ENCODE results near the gene HMGA1.
"Not testable (repeated sequence)": the region's sequence is repeated elsewhere in the genome, so short reads cannot be mapped to it uniquely, and the experiment has no call there.

The HMGA1 gene

DNA sequence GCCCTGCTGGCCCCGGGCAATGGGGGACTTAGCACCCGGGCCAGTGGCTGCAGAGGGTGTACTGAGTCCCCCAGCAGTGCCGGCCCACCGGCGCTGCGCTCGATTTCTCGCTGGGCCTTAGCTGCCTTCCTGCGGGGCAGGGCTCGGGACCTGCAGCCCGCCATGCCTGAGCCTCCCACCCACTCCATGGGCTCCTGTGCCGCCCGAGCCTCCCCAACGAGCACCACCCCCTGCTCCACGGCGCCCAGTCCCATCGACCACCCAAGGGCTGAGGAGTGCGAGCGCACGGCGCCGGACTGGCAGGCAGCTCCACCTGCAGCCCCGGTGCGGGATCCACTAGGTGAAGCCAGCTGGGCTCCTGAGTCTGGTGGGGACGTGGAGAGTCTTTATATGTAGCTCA, 32.5 kb downstream of the HMGA1 start:
- DNase-seq = not testable (repeated sequence)

DNA sequence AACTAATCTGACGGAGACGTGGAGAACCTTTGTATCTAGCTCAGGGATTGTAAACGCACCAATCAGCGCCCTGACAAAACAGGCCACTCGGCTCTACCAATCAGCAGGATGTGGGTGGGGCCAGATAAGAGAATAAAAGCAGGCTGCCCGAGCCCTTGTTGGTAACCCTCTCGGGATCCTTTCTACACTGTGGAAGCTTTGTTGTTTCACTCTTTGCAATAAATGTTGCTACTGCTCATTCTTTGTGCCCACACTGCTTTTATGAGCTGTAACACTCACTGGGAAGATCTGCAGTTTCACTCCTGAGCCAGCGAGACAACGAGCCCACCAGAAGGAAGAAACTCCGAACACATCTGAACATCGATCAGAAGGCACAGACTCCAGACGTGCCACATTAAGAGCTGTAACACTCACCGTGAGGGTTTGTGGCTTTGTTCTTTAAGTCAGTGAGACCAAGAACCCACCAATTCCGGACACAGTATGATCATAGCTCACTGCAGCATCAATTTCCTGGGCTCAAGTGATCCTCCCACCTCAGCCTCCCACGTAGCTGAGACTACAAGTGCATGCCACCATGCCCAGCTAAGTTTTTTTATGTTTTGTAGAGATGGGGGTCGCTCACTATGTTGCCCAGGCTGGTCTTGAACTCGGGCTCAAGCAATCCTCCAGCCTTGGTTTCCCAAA, 33.1 kb downstream of the HMGA1 start:
- DNase-seq = not testable (repeated sequence)

DNA sequence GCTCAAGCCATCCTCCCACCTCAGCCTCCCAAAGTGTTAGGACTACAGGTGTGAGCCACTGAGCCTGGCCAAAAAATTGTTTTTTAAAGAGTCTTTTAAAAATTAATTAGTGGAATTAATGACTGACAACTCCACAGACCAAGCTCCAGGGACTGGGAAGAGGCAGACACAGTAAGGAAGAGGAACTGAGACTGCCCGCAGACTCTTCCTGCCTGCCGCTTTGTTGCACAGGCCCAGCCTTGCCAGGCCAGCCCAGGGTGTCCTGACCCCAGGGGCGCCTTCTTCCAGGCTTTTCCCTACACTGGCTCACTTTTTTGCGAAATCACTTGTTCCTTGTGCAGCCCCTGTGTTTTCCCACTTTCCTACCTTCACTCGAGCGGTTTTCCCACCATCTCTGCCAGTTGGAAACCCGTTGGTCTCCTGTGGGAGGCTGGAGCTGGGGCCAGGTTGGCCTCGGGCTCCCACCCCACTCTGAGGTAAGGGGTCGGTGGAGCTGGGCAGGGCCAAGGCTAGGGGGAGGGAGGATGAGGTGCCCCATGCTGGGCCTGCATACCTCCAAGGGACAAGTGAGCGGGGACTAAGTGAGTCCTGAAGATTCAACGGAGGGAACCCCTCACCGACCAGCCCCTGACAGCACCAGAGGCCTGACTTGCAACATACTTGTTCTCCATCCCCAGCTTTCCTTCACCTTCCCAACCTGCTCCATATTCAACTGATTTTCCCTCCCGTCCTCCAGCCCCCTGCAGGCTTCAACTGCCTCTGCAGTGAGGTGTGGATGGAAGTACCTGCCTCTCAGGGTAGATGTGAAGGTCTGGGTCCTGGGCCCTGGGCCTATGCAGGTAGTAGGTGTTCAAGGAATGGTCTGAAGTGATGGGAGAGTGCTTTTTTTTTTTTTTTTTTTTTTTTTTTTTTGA, 35.6 kb downstream of the HMGA1 start:
- no peak for DNase-seq

DNA sequence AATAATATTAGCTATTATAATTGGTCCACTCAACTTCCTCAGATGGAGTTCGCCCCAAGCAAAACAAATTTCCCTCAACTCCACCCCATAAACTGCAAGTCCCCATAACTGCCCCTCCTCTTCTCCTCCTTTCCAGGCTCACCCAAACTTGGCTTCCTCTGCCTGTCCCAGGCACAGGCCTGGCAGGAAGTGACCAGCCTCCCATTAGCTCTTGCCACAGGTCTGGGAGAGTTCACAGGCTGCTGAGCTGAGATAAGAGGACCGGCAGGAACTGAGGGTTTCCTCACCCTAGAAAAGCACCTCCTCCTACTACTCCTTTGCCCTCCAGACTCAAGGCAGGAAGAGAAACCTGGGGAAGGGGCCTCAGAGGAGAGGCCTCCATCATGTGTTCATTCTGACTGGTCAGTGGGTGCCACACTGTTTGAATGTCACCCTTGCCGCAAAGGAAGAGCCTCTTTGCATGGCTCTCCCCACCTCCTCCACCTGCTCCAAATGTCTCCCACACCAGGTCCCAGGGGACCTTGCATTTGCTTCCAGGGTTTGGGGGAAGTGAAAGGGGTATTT, 36.7 kb downstream of the HMGA1 start:
- no peak for DNase-seq

DNA sequence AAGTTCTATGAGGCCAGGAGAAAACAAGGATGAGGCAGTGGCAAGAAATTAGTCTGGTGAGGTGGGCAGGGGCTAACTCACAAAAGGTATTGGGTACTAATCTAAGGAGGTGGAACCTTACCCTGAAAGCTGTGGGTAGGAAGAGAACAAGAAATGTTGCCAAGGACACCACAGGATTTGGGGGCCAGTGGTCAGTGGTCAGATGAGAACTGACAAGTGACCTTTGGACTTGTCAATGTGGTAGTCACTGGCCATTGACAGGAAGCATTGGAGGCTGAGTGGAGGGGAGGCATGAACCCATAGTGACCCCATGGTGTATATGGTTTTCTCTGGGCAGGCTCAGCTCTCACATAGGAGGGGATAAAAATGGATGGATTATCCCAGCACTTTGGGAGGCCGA, 37.5 kb downstream of the HMGA1 start:
- no peak for DNase-seq

DNA sequence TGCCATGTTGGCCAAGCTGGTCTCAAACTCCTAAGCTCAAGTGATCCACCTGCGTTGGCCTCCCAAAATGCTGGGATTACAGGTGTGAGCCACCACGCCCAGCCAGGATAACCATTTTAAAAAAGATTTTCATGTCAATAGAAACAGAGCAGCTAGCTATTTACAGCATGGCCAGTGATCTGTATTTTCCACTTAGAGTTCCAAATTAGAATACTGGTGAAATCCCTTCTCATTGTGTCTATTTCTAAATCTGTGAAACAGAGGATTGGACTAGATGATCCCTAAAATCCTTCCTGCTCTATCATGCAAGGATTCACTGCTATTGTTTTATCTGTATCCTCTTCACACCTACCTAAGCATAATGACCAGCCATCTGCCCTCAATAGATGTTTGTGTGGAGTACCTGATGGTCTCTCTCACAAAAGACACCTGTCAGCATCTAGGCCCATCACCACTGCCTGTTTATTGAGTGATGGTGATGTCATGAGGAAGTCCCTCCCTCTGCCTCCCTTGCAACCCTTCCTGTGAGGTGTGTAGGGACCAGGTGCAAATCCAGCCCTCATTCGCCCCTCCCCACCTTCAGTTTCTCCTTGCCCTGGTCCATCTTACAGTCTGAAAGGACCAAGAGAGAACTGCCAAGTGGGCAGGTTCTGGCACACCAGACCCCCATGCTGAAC, 38.6 kb downstream of the HMGA1 start:
- peak; percentile 63 for DNase-seq

DNA sequence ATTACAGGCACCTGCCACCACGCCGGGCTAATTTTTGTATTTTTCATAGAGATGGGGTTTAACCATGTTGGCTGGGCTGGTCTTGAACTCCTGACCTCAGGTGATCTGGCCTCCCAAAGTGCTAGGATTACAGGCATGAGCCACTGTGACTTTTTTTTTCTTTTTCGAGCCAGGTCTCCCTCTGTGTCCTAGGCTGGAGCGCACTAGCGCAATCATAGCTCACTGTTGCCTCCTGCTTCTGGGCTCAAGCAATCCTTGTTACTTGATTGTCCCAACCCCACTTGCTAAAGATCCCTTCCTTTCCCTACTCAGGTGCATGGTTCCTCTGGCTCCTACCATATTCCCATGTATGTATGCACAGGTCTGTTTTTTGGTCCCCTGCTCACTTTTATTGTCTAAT, 39.5 kb downstream of the HMGA1 start:
- DNase-seq = no peak

DNA sequence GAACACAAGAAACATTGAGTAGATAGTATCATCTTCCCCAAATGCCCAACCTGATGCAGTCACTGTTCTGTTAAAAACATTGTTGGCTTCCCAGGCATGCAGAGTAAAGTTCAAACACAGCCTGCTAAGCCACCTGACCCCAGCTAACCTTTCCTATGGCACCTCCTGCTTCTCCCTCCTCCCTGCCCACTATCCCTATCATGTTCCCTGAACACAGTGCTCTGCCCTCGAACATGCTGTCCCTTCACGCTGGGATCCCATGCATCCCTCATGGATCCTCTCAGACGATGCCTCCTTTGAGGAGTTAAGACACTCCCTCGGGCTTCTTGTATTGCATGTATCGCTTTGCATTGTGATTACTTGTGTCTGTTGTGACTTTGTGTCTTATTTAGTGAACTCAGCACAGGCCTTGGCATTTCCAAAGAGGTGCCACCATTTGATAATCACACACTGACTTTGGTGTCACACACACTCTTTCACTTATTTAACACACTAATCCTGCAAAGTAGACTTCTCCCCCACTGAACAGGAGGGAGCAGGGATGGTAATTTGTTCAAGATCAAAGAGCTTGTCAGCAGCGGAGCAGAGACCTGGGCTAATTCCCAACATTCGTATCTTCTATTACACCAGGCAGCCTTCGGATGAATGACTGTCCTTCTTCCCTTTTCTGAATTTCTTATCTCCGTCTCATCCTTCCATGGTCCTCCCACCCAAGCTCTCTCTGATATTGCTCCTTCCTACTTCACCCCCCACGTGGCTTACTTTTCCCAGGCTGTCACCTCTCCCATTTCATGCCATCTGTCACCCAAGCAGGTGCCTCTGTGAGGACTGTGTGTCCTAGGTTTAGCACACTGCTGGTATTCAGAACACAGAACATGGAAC, 40.4 kb downstream of the HMGA1 start:
- DNase-seq = no peak

DNA sequence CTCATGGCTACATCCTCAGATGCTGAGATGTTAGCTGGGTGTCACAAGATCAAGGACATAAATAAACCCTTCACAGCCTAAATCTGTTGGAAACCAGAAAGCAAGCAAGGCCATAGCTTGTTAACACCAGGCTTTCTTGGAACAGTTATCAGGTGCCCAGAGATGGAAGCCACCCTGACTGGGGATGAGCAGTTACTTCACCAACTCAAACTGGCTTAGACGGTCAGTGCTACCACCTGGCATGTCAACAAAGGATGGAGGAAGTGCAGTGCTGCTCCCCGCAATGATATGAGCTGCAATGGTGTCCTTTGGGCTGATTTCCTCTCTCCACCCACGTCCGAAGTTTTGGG, 41.1 kb downstream of the HMGA1 start:
- no peak for DNase-seq

DNA sequence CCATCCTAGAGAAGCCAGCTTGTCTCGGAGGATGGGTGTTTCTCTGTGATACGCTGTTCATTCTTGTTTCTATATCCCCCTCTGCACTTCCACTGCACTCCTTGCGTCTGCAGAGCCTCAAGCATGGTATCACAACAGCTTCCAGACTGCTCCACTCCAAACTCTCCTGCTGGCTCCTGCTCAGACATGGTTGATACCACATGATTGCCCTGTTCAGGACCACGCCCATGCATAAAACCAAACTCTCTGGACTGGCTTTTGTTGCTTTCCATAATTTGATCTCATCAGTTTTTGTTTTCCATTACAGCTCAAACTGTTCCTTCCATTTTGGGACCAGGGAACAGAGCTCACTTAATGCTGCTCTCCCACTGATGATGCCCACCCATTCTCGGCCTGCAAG, 42.2 kb downstream of the HMGA1 start:
- DNase-seq = no peak

DNA sequence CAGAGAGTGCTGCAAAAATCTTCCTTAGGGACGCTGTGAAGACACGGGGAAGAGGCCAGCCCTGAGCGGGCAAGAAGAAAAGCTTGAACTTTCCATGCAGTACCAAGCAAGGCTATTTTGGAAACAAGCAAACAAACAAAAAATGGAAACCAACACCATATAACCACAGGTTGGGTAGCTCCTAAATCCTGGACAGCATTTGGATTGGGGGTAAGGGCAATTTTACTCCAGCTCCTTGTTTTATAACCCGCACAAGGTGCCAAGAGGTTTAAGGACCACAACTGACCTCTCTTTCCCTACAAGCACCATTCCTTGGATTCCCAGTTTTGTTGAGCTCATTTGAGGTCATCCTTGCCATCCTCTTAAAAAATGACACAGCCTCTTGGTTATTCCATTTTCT, 43.5 kb downstream of the HMGA1 start:
- DNase-seq = no peak

DNA sequence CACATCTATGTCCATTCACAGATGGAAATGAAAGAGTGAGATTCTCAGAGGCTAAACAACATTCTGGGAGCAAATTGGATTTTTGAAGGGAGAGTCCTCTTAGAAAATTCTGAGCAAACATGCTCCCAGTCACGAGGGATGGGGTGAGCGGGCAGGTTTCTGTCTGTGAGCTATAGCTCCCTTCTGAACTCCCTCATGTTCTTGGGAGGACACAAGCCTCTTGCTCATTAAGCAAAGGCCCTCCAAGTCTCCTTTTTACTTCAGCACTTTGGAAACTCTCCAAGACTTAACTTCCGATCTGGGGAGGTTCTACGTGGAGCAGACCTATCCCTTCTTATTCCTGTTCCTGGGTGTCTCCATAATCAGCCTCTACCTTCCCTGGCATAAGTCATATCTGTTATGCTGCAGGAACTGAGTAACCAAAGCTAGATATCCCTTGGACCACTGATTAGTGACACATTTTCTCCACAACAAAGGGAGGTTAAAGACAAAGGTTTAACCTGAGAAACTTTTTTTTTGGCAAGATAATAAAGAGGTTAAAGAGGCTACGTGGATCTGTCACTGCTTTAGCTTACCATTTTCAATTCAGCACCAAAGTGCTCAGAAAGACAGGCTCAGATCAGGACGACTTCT, 45.1 kb downstream of the HMGA1 start:
- DNase-seq = no peak

DNA sequence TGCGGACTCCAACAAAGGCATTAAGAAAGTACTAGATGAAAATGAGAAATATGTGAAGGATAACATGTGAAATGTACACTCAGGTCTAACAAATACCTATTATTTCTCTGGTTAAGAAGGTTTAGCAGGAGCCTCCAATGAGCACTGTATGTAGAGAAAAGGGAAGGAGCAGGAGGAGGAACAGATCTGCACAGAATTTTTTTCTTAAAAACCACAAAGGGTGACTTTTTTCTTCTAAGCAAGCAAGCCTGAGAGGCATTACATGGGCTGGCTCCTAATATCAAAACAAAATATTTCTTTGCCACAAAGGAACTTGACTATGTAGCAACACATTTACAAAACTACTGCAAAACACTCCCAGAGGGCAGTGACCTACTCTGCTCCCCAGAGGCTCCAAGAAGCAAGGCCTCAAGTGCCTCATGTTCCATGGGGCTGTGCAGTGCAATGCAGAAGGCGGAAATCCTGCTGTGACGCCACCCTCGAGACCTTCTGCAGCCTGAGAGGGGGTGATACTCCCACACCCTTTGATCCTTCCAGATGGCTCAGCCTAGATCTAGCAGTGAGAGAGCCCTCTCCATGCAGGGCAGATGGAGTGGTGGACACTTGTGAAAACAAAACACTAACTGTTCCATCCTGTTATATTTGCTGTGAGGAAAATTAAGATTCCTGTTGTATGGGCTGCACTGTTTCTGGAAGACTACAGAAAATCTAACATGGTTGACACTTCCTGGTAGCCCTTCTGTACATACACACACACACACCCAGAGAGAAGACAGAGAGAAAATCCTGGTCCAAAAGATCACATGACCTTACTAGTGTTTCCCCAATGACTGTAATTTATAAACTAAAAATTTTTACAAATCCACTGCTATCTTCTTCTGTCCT, 48.1 kb downstream of the HMGA1 start:
- DNase-seq = no peak

DNA sequence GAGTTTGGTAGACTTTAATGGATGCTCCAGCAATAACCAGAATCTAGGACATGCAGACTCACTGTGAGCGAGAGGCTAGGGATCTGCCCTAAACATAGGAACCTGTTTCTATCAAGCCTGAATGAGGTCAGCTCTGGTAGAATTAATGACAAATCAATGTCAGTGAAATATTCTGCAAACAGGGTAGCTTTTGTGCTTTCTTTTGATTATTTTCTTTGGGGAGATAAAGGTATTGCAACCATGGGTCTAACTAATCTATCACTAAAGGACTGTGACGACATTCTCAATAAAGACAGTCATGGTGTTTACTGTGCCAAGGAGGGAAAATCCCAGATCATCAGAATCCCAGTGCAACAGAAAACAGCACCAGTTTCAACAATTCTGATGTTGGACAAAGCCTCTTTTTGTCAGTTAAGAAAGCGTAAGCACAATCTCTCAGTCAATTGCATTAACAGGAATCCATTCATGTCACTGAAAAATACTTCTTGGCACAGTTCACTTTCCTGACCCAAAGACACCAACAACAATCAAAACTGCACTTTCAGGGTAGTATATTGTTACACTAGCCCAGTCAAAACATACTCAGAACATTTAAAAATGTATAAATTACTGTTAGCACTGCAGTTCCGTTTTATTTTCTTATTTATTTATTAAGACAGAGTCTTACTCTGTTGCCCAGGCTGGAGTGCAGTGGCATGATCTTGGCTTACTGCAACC, 48.9 kb downstream of the HMGA1 start:
- no peak for DNase-seq

DNA sequence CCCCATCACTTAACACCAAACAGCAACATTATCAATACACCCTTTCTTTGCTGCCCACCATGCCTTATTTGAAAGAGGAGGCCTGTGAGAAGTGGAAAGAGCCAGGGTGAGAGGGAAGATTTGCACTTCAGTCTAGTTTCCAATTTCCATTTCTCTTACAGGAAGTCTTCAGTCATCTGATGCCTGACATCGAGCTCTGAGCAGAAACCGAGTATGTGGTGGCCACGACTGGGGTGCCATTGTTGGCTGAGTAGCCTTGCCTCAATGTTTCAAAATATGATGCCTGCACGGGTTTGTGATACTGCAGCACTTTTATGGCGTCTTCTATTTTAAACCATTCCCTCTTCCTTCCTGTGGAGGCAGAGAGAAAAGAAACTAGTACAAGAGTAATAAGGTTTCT, 51.9 kb downstream of the HMGA1 start:
- no peak for DNase-seq

DNA sequence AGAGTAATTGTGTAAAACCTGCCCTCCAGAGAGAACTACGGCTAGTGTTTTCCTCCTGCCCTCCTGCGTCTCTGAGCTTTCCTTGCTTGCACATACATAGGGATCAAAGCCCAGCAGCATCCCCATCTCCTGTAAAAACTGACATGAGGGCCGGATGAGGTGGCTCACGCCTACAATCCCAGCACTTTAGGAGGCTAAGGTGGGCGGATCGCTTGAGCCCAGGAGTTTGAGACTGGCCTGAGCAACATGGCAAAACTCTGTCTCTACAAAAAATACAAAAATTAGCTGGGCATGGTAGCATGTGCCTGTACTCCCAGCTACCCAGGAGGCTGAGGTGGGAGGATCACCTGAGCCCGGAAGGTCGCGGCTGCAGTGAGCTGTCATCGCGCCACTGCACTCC, 52.5 kb downstream of the HMGA1 start:
- DNase-seq = no peak

DNA sequence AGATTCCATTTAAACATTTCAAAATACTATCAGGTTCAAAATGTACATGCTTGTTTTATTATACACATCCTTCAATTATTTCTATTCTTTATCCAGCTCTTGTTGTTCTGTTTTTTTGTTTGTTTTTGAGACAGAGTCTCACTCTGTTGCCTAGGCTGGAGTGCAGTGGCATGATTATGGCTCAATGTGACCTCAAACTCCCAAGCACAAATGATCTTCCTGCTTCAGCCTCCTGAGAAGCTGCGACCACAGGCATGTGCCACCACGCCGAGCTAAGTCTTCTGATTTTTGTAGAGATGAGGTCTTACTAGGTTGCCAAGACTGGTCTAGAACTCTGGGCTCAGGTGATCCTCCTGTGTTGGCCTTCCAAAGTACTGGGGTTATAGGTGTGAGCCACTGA, 56.3 kb downstream of the HMGA1 start:
- no peak for DNase-seq

DNA sequence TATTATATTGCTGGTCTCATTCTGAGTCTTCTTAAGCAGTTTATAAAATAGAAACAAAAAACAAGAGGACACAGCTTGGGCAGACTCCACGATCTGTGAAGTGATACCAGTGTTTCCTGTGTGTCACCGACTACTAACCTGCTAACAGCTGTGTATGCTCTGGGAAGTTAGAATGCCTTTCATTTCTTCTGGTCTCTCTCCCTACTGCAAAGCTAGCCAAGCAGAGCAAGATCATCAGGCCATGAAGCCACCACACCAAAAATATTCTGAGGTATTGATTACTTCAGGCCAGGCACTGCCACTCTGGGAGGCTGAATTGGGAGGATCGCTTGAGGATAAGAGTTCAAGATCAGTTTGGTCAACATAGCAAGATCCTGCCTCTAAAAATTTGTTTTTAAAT, 59.0 kb downstream of the HMGA1 start:
- no peak for DNase-seq

Measured in NCI-H510A treated with DMSO at 0.1 percent for 48 hours (cell line).